Prostate gland (tissue), 2 donors: ENCODE results near the gene OVCH1.

ENCODE experiments used
- POLR2A ChIP-seq: fragments of 450-650 bp; IDR thresholded peaks from one replicate; pipeline ENCODE4 v1.6.1; 2016; ENCODE audit warnings: antibody characterized with exemption, mild to moderate bottlenecking
- POLR2AphosphoS5 ChIP-seq: sonication (generic); formaldehyde crosslinking; IDR thresholded peaks from one replicate; pipeline ENCODE4 v1.6.1; 2017; ENCODE audit warnings: antibody characterized with exemption
- TF ChIP-seq, protein P1 (sequence below), 4 experiments: fragments of 200-600 bp in 2 of 4; fragments of 450-650 bp in 2 of 4; sonication (generic) in 2 of 4; IDR thresholded peaks; 1 replicate in 3 of 4; 2 replicates in 1 of 4; pipeline ENCODE4 v1.5.1; 2016 to 2019; ENCODE audit warnings: antibody characterized with exemption in 4 of 4, mild to moderate bottlenecking in 2 of 4, moderate library complexity in 2 of 4

DNA sequence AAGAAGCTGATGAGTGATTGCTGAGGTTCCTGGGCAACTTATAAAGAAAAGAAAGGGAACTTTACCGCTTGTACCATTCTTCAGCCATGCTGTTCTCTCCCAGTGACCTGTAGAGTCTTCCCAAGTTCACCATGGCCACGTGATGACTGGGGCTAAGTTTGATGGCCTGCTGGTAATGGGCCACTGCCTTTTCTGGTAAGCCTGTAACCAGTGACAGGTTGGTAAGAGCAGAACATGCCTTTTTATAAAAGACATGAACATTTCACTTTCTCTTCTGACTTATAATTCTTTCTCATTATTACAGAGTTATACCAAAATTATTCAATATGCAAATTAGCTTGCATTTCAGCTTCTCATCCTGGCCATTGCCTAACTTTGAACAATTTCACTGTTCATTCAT lies 20.9 kb upstream of the OVCH1 start:
- TF ChIP-seq, protein P1, sequence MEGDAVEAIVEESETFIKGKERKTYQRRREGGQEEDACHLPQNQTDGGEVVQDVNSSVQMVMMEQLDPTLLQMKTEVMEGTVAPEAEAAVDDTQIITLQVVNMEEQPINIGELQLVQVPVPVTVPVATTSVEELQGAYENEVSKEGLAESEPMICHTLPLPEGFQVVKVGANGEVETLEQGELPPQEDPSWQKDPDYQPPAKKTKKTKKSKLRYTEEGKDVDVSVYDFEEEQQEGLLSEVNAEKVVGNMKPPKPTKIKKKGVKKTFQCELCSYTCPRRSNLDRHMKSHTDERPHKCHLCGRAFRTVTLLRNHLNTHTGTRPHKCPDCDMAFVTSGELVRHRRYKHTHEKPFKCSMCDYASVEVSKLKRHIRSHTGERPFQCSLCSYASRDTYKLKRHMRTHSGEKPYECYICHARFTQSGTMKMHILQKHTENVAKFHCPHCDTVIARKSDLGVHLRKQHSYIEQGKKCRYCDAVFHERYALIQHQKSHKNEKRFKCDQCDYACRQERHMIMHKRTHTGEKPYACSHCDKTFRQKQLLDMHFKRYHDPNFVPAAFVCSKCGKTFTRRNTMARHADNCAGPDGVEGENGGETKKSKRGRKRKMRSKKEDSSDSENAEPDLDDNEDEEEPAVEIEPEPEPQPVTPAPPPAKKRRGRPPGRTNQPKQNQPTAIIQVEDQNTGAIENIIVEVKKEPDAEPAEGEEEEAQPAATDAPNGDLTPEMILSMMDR (IDR thresholded peaks at IDR 0.05) = no peak
- TF ChIP-seq POLR2A = no peak
- no peak for TF ChIP-seq POLR2AphosphoS5
